HEK293T (cell line): ENCODE results near the gene MACROH2A1.

ENCODE experiments used
- BHLHE40 ChIP-seq: fragments of 450-650 bp; IDR thresholded peaks from 2 replicates; pipeline ENCODE4 v1.6.1; 2016; ENCODE audit warnings: mild to moderate bottlenecking, moderate library complexity, borderline replicate concordance
- CTBP1 ChIP-seq: fragments of 450-650 bp; IDR thresholded peaks from 2 replicates; pipeline ENCODE4 v1.6.1; 2016; ENCODE audit warnings: borderline replicate concordance
- ELF4 ChIP-seq: fragments of 450-650 bp; IDR thresholded peaks from 2 replicates; pipeline ENCODE4 v1.6.1; 2017; ENCODE audit warnings: antibody characterized with exemption
- FOXA1 ChIP-seq: fragments of 450-650 bp; IDR thresholded peaks from 2 replicates; pipeline ENCODE4 v1.6.1; 2016; ENCODE audit warnings: mild to moderate bottlenecking
- FOXK2 ChIP-seq: fragments of 450-650 bp; IDR thresholded peaks from 2 replicates; pipeline ENCODE4 v1.6.1; 2016; ENCODE audit warnings: mild to moderate bottlenecking
- FOXM1 ChIP-seq: fragments of 450-650 bp; IDR thresholded peaks from 2 replicates; pipeline ENCODE4 v1.6.1; 2017; ENCODE audit warnings: mild to moderate bottlenecking, borderline replicate concordance
- L3MBTL2 ChIP-seq: fragments of 450-650 bp; conservative IDR thresholded peaks from 2 replicates; pipeline ENCODE4 v1.6.1; 2016; ENCODE audit warnings: mild to moderate bottlenecking
- LEF1 ChIP-seq: fragments of 450-650 bp; IDR thresholded peaks from 2 replicates; pipeline ENCODE4 v1.6.1; 2017; ENCODE audit warnings: mild to moderate bottlenecking, borderline replicate concordance
- NFRKB ChIP-seq: fragments of 450-650 bp; IDR thresholded peaks from 2 replicates; pipeline ENCODE4 v1.6.1; 2016; ENCODE audit warnings: mild to moderate bottlenecking, moderate library complexity
- PKNOX1 ChIP-seq: fragments of 450-650 bp; IDR thresholded peaks from 2 replicates; pipeline ENCODE4 v1.6.1; 2016
- SUZ12 ChIP-seq: fragments of 450-650 bp; IDR thresholded peaks from 2 replicates; pipeline ENCODE4 v1.6.1; 2016; ENCODE audit warnings: mild to moderate bottlenecking
- TARDBP ChIP-seq: fragments of 450-650 bp; IDR thresholded peaks from 2 replicates; pipeline ENCODE4 v1.6.1; 2016
- ZNF384 ChIP-seq: fragments of 450-650 bp; IDR thresholded peaks from 2 replicates; pipeline ENCODE4 v1.6.1; 2016

GRCh38 chr5:135310328-135310989 is 88.6 kb downstream of the MACROH2A1 start:
- no peak for TF ChIP-seq FOXK2
- TF ChIP-seq ELF4, result no peak
- no peak for TF ChIP-seq FOXM1
- TF ChIP-seq FOXA1, result no peak
- no peak for TF ChIP-seq SUZ12
- no peak for TF ChIP-seq PKNOX1
- no peak for TF ChIP-seq BHLHE40
- no peak for TF ChIP-seq TARDBP
- TF ChIP-seq ZNF384, result no peak
- no peak for TF ChIP-seq L3MBTL2
- TF ChIP-seq NFRKB, result no peak
- no peak for TF ChIP-seq LEF1
- TF ChIP-seq CTBP1, result no peak
